Neural crest cell (in vitro differentiated cells): ENCODE measurements around the gene SF3A2. TPM values are rescaled to one million over a fixed set of nuclear protein-coding genes. Genes with fewer than 3 reads are reported as not detected.

Experiments
- DNase-seq: peaks from one replicate; pipeline ENCODE4 v3.0.0; 2021; ENCODE audit warnings: low read depth, mixed read lengths, low spot score
- H3K27ac Mint-ChIP-seq: one replicate; pipeline ENCODE4 v1.8.0; 2021; ENCODE audit warnings: mild to moderate bottlenecking, mixed read lengths; ENCODE audit not compliant: unreplicated experiment
- H3K27me3 Mint-ChIP-seq: 2 replicates; pipeline ENCODE4 v1.8.0; 2021; ENCODE audit warnings: low read depth, mild to moderate bottlenecking, mixed read lengths
- H3K36me3 Mint-ChIP-seq: 2 replicates; pipeline ENCODE4 v1.8.0; 2021; ENCODE audit warnings: low read depth, mild to moderate bottlenecking, mixed read lengths
- H3K4me1 Mint-ChIP-seq: 2 replicates; pipeline ENCODE4 v1.8.0; 2021; ENCODE audit warnings: mixed read lengths
- H3K4me3 Mint-ChIP-seq: one replicate; pipeline ENCODE4 v1.8.0; 2021; ENCODE audit warnings: mild to moderate bottlenecking, mixed read lengths
- H3K9me3 Mint-ChIP-seq: 2 replicates; pipeline ENCODE4 v1.8.0; 2021; ENCODE audit warnings: mixed read lengths
- CTCF ChIP-seq: fragments of 200-600 bp; sonication (generic); conservative IDR thresholded peaks from 2 replicates; pipeline ENCODE4 v1.5.0; 2021; ENCODE audit warnings: antibody characterized with exemption, mild to moderate bottlenecking
- total RNA-seq: library from RNA; stranded (reverse); gene quantifications from 2 replicates; pipeline ENCODE4 v1.2.1, GENCODE V29; 2021

SF3A2 gene
- total RNA-seq, 1 donor from 2014 or later: 189 TPM

- DNase-seq: no peak
- Mint-ChIP-seq H3K9me3 (no peaks in the 10 kb centered on the region), H3K36me3 (peaks cover 8% of the 10 kb centered on the region), H3K27me3 (peaks cover 11% of the 10 kb centered on the region), H3K27ac (no peak overlapping the region), H3K4me1 (no peaks in the 10 kb centered on the region), H3K4me3 (peak overlapping the region; percentile 87)
- TF ChIP-seq CTCF: no peak
Observed at GRCh38 chr19:2228157-2229030, 8.2 kb upstream of the SF3A2 start.

GRCh38 chr19:2229103-2230032 is 7.3 kb upstream of the SF3A2 start:
- Mint-ChIP-seq H3K9me3 (no peaks in the 10 kb centered on the region), H3K27me3 (peaks cover 11% of the 10 kb centered on the region), H3K4me1 (peaks cover 5% of the 10 kb centered on the region), H3K36me3 (peaks cover 5% of the 10 kb centered on the region), H3K4me3 (peak overlapping the region; percentile 87), H3K27ac (no peak overlapping the region)
- TF ChIP-seq CTCF: no peak
- DNase-seq: no peak

GRCh38 chr19:2230033-2230531 is 6.5 kb upstream of the SF3A2 start:
- no peak for DNase-seq
- no peaks in the 10 kb centered on the region for H3K9me3 Mint-ChIP-seq
- peak overlapping the region; percentile 84 for H3K4me3 Mint-ChIP-seq
- H3K36me3 Mint-ChIP-seq: peaks cover 7% of the 10 kb centered on the region
- peaks cover 8% of the 10 kb centered on the region for H3K4me1 Mint-ChIP-seq
- peaks cover 11% of the 10 kb centered on the region for H3K27me3 Mint-ChIP-seq
- no peak for TF ChIP-seq CTCF
- no peak overlapping the region for H3K27ac Mint-ChIP-seq

GRCh38 chr19:2230807-2231533 is 5.7 kb upstream of the SF3A2 start:
- TF ChIP-seq CTCF: no peak
- H3K27me3 Mint-ChIP-seq: peaks cover 14% of the 10 kb centered on the region
- no peaks in the 10 kb centered on the region for H3K9me3 Mint-ChIP-seq
- peak overlapping the region; percentile 84 for H3K4me3 Mint-ChIP-seq
- no peak for DNase-seq
- H3K27ac Mint-ChIP-seq: no peak overlapping the region
- H3K4me1 Mint-ChIP-seq: peaks cover 11% of the 10 kb centered on the region
- H3K36me3 Mint-ChIP-seq: peaks cover 9% of the 10 kb centered on the region
